ENCODE data around the gene FBXW12.
"Not testable (repeated sequence)": the region's sequence is repeated elsewhere in the genome, so short reads cannot be mapped to it uniquely, and the experiment has no call there.

Gene FBXW12

DNA sequence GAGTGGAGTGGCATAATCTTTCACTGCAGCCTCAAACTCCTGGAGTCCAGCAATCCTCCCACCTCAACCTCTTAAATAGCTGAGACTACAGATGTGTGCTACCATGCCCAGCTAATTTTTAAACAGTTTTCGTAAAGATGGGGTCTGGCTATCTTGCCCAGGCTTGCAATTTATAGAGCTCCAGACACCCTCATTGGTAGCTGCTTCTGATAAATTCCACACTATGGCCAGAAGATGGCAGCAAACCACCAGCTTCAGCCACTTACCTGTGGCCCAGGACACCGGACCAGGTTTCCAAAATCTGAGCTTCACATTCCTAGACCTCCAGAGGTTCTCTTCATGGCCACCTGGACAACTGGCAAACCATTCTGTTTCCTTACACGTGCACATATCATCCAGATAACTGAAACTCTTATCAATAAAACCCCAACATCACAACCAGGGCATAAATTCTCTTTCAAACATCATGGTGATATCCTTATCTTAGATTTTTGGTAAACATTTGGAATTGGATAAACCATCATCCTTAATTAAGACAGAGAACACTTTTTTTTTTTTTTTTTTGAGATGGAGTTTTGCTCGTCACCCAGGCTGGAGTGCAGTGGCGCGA, 28.9 kb downstream of the FBXW12 start:
- TF ChIP-seq, protein P1, sequence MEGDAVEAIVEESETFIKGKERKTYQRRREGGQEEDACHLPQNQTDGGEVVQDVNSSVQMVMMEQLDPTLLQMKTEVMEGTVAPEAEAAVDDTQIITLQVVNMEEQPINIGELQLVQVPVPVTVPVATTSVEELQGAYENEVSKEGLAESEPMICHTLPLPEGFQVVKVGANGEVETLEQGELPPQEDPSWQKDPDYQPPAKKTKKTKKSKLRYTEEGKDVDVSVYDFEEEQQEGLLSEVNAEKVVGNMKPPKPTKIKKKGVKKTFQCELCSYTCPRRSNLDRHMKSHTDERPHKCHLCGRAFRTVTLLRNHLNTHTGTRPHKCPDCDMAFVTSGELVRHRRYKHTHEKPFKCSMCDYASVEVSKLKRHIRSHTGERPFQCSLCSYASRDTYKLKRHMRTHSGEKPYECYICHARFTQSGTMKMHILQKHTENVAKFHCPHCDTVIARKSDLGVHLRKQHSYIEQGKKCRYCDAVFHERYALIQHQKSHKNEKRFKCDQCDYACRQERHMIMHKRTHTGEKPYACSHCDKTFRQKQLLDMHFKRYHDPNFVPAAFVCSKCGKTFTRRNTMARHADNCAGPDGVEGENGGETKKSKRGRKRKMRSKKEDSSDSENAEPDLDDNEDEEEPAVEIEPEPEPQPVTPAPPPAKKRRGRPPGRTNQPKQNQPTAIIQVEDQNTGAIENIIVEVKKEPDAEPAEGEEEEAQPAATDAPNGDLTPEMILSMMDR (conservative IDR thresholded peaks at IDR 0.05; ENCODE audit: low read length): peak; percentile 84
- no peak overlapping the region for H3K4me3 ChIP-seq (ENCODE audit: low read length)
- DNase-seq (ENCODE audit: low read depth): peak; percentile 50

DNA sequence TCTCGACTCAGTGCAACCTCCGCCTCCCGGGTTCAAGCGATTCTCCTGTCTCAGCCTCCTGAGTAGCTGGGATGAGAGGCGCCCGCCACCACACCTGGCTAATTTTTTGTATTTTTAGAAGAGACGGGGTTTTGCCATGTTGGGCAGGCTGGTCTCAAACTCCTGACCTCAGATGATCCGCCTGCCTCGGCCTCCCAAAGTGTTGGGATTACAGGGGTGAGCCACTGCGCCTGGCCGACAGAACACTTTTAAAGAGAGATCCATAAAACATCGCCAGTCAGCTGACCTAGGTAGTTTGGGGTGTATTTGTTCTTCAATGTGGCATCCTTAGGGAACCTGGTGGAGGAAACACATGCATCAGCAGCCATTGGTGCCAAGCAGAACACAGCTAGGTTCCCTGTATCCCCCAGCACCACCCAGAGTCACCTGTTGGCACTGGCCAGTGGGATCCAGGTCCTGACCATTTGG, 29.4 kb downstream of the FBXW12 start:
- not testable (repeated sequence) for DNase-seq (ENCODE audit: low read depth); H3K4me3 ChIP-seq (ENCODE audit: low read length)

DNA sequence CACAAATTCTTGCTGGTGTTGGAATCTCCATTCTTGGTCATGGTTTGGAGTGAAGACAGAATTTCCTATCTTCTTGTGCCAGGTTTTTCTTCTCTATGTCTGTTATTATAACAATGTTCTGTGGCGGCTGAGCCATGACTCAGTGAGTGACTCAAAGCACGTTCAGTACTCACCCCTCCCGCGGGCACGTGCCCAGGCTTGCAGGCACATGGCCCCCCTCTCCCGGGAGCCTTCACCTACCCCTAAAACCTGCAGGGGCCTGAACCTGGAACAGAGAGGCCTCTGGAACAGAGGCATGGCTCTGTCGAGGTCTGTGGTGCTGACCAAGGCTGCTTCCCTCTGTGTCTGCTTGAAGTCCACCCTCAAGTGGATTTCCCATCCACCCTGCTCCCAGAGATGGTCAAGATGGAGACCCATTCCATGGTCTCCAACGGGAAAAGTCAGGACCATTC, 30.3 kb downstream of the FBXW12 start:
- TF ChIP-seq, protein P1 (conservative IDR thresholded peaks at IDR 0.05; ENCODE audit: low read length): no peak
- peak; percentile 94 for DNase-seq (ENCODE audit: low read depth)

DNA sequence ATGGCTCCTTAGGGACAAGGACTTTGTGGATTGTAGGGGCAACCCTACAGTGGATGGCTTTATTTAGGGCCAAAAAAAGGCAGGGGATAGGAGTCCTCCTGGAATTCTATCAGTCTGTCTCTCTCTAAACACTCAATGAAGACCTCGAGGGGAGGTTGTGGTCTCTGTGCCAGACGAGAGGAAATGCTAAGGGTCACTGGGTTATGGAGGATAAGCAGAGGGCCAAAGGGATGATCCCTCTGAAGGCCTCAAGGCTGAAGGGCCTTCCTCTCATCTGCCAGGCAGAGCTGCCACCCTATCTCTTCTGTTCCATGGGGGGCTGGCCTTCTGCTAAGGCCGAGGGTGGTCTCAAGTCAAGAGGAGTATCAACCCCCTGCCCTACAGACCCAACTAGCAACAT, 30.9 kb downstream of the FBXW12 start:
- no peak overlapping the region for H3K4me3 ChIP-seq (ENCODE audit: low read length)
- TF ChIP-seq, protein P1 (conservative IDR thresholded peaks at IDR 0.05; ENCODE audit: low read length): no peak
- no peak for DNase-seq (ENCODE audit: low read depth)

More for the DNA sequence above, 30.3 kb downstream of the FBXW12 start:
- no peak overlapping the region for H3K4me3 ChIP-seq (ENCODE audit: low read length)

DNA sequence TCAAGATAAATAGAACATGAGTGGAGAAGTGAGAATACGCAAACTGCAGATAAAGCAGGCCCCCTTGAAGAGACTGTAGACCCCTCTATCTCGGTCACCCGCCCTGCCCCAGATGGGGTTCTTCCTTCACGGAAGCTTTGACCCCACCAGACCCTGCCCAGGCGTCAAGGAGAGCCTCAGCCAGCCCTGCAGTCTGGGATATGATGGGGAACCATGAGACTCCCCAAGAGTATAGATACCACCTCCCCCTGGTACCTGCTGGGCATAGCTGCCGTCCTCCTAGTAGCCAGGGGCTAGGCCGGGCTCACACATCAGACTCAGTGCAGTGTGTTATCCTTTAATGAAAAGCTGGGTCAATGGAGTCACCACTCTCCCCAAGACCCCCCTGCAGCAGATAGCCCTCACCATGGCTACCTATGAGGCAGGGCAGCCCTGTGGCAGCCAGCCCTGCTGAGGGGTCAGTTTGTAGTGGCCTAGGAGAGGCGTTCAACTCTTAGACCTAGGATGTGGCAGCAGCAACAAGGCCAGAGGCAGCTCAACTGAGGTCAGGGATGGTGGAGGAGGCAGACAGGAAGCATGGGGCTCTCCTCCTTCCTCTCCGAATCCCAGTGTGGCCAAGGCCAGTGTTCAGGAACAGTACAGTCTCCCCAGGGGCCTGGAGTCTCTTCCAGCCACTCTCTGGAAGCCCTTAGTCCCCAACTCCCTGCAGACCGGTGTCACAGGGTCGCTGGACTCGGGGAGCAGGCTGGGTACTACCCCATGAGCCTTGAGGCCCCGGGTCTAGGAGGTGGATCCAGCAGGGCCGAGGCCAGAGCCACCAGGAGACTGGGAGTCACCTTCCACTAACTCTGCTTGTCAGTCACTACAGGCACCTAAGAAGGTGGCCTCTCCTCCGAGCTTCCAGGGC, 31.8 kb downstream of the FBXW12 start:
- no peak for DNase-seq (ENCODE audit: low read depth)
- TF ChIP-seq, protein P1 (conservative IDR thresholded peaks at IDR 0.05; ENCODE audit: low read length): no peak
- H3K4me3 ChIP-seq (ENCODE audit: low read length): no peak overlapping the region

DNA sequence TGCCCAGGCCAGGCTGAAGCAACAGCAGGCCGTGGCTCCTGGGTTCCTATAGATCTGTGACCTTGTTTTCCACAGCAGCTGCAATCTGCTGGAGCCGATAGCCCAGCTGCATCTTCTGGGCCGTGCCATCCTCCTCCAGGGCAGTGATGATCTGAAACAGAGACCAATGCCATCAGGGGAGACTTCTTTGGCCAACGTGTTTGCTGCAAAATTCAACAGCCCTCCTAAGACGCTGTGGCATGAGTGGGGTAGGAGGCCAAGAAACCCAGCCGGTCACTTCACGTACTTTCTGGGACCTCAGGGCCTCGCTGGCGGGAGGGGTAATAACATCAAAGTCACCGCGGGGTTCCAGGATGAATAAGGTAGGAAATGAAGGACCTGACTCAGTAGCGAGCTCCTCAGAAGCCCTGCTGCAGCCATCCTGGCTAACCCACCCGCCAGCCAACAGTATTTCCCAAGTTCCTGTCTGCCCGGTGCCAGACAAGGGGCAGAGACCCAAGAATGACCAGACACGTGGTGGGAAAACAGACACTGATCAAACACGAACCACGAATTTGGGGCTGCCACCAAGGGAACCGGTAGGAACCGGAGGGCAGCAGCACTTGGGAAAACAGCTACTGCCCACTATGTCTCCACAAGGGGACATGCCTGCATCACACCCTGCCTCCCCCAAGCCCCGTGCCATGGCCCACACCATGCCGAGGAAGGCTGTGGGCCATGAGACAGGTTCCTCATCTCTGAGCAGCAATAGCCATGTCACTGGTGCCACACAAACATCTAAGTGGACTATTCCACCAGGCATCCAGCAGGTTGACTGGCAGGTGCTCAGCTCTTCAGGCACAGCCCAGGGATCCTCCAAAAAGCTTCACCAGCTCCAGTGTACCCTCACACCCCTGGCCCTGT, 32.7 kb downstream of the FBXW12 start:
- TF ChIP-seq, protein P1 (conservative IDR thresholded peaks at IDR 0.05; ENCODE audit: low read length): no peak
- no peak for DNase-seq (ENCODE audit: low read depth)
- H3K4me3 ChIP-seq (ENCODE audit: low read length): no peak overlapping the region

DNA sequence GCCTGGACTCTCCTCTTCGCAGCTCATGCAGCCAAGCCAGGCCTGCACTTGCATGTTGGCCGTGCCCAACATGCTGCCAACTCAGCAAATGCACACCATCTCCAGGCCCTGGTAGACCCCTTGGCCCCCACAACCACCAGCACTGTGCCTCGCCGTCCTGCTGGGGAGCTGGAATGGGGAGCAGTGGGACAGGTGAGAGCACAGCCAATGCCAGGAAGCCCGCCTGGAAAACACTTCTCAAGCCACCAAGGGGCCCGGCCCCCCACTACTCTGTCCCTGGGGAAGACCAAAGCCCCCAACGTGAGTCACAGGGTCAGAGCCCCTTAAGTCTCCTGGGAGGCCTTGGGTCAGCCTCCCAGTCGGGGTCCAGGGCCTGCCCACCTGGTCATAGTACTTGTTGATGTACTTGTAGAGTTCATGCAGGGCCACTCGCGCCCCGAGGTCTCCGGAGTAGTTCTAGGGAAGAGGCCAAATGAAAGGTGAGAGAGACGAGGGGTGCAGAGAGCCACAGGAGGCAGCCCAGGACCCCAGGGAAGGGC, 33.4 kb downstream of the FBXW12 start:
- no peak for DNase-seq (ENCODE audit: low read depth)
- H3K4me3 ChIP-seq (ENCODE audit: low read length): no peak overlapping the region
- TF ChIP-seq, protein P1 (conservative IDR thresholded peaks at IDR 0.05; ENCODE audit: low read length): no peak
